ENCODE results near the gene GALNT9. TPM values are rescaled to one million over a fixed set of nuclear protein-coding genes. Genes with fewer than 3 reads are reported as not detected.
"Not testable (repeated sequence)": the region's sequence is repeated elsewhere in the genome, so short reads cannot be mapped to it uniquely, and the experiment has no call there.

The GALNT9 gene
- total RNA-seq, 1 donor from 2014 or later = not detected

DNA sequence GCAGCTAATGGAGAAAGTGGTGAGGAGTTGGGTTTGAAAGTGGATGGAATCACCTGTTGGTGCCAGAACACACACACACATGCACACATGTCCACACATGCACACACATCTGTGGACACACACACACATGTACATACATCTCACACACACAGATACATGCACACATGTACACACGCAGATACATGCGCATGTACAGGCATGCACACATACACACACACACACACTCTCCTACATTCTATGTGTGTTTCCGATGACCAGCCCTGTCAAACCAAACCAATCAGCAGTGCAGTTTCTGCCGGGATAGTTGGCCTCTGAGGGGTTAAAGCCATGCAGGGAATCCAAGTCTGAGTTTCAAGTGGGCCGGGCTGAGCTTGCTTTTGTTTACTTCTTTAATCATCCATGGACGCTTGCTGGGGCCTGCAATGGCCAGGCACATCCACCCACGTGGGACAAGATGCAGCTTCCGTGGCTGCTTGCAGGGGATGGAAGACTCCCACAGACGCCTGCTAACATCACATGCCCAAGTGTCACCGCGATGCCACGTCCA is 52.5 kb downstream of the GALNT9 start:
- ATAC-seq (no peak), DNase-seq (ENCODE audit: low spot score) (no peak)
- intact Hi-C loops (cut with DNase I) = no loop called here

DNA sequence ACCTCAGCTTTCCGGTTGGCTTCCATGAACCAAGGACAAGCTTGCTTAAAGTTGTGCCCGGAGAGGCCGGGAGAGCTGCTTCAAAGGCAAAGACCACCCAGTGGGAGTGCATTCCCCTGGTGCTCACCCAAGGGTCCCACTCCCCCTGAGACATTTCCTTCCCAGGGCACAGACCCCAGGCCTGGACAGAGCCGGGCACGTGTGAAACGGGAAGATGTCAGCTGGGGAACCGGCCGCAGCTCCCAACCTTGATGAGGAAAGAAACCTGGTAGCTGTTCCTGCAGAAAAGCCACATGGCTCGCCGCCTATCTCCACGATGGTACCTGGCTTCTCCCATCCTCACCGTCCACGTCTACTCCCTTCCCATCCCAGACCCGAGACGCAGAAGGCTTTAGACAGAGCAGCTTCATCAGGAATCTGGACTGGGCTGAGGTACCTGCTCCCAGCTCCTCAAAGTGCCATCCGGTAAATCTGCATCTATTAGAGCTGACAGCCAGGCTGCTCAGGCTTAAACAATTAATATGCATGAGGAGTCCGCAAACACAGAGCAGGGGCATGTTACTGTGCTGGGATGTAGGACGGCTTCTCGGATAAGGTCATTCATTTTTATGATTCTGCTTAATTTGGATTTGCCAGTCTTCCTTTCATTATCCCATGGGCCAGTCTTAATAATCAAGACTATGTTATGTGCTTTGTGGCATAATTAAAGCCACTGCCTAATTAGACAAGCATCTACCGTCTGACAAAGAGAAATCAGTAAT is 53.1 kb downstream of the GALNT9 start:
- intact Hi-C loops (cut with DNase I) = no loop called here
- DNase-seq (ENCODE audit: low spot score) (no peak), ATAC-seq (no peak)

DNA sequence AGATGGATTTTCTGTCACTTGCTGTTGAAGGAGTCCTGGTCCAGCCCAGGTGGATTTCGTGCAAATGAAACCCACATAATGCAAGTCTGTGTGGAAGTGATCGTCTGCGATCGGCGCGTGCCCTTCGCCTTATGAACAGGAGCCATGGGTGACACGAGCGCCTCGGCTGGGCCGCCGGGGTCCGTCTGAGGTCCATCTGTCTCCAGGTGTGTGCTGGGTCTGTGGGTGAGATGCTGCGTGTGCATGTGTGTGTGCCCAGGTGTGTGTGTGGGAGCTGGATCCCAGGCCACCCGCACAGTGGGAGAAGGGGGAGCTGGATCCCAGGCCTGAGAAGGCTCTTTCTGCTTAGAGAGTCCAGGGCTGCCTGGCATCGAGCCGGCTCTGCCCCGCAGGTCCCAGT is 53.8 kb downstream of the GALNT9 start:
- intact Hi-C loops (cut with DNase I) = no loop called here
- ATAC-seq = no peak
- DNase-seq (ENCODE audit: low spot score) = no peak

- peak; percentile 38 for ATAC-seq
- intact Hi-C loops (cut with DNase I) = no loop called here
These were observed 54.3 kb downstream of the GALNT9 start for GRCh38 chr12:132275110-132275531.

GRCh38 chr12:132273992-132274334 is 55.4 kb downstream of the GALNT9 start:
- intact Hi-C loops (cut with DNase I) = no loop called here
- ATAC-seq = no peak
- no peak for DNase-seq (ENCODE audit: low spot score)

More at GRCh38 chr12:132275110-132275531, 54.3 kb downstream of the GALNT9 start:
- DNase-seq (ENCODE audit: low spot score) = no peak

DNA sequence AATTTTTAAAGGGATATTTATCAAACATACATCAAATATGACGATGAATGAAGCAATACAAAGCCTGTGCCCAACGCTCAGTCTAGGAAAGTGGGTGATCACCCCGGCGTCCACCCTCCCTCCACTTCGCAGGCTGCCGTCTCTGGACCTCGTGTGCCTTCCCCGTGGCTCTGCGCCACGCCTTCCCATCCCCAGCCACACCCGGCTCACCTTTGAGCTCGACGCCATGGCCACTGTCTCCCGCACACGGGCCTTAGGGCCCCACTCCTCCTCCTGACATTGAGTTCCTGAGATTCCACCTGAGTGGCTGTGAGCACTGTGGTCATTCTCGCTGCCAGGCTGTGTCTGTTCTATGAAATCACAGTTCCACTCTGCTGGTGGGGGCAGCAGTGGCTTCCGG is 56.7 kb downstream of the GALNT9 start:
- intact Hi-C loops (cut with DNase I) = no loop called here
- no peak for DNase-seq (ENCODE audit: low spot score)
- ATAC-seq = no peak

GRCh38 chr12:132271755-132272092 is 57.7 kb downstream of the GALNT9 start:
- ATAC-seq (no peak), DNase-seq (ENCODE audit: low spot score) (no peak)
- intact Hi-C loops (cut with DNase I) = no loop called here

DNA sequence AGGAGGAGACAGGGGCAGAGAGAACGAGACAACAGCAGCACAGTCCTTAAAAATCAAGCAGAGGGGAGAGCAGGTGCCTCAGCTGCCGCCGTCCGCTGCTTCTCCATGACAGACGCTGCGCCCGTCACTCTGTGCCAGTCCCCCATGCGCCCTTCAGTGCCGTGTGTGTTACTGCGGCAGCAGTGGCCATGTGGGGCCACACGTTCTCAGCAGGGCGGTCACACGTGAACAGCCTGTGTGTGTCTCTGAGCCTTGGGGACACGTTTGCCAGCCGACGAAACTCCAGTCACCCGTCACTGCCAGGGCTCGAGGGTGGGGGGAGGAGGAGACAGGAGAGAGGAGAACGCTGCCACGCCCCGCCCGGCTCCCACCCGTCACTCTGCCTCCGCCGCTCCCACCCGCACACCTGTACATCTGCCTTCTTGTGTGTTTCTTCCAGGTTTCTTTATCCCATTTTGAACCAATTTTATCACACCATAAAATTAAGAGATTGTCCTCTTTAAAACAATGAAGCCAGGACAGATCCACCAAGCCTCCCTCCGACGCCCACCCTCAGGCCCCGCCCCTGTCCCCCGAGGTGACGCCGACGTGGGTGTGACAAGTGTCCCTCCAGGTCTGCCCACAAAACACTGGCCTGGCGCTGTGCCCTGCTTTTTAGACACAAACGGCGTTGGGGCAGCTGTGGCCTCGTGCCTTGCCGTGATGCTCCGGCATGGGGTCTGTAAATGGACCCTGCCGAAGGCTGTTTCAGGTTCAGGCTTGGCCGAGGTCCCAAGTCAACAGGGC is 58.2 kb downstream of the GALNT9 start:
- ATAC-seq (no peak), DNase-seq (ENCODE audit: low spot score) (no peak)
- intact Hi-C loops (cut with DNase I) = no loop called here

GRCh38 chr12:132270516-132270915 is 58.9 kb downstream of the GALNT9 start:
- no peak for ATAC-seq
- intact Hi-C loops (cut with DNase I) = no loop called here
- no peak for DNase-seq (ENCODE audit: low spot score)

- DNase-seq (ENCODE audit: low spot score) (no peak), ATAC-seq (no peak)
- intact Hi-C loops (cut with DNase I) = no loop called here
These were observed 60.0 kb downstream of the GALNT9 start for GRCh38 chr12:132269271-132269968.

DNA sequence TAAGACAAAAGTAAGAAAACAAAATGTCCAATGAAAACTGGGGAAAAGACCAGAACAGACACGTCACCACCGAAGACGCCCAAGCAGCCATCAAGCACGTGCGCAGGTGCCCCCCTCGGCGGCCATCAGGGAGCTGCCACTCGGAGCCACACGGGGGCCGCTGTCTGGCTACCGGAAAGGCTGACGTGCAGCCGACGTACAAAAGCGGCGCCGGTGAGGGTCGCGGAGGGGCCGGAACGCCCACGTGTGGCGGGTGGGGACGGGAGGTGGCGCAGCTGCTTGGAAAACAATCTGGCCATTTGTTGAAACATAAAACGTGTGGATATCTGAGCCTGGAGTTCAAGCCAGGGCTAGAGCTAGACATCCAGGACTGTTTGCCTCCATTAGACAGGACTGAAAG is 60.7 kb downstream of the GALNT9 start:
- ATAC-seq (no peak), DNase-seq (ENCODE audit: low spot score) (no peak)

DNA sequence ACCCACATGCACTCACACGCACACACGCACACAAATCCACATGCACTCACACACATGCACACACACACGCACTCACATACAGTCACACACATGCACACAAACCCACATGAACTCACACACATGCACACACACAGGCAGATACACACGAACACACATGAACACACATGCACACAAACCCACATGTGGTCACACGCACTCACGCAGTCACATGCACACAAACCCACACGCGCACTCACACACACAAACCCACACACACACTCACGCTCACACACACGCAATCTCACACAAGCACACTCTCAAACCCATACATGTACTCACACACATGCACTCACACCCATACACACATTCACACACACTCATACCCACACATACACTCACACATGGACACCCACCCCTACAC is 61.5 kb downstream of the GALNT9 start:
- intact Hi-C loops (cut with DNase I) = no loop called here
- no peak for ATAC-seq
- no peak for DNase-seq (ENCODE audit: low spot score)

More for the DNA sequence above, 60.7 kb downstream of the GALNT9 start:
- intact Hi-C loops (cut with DNase I) = no loop called here

DNA sequence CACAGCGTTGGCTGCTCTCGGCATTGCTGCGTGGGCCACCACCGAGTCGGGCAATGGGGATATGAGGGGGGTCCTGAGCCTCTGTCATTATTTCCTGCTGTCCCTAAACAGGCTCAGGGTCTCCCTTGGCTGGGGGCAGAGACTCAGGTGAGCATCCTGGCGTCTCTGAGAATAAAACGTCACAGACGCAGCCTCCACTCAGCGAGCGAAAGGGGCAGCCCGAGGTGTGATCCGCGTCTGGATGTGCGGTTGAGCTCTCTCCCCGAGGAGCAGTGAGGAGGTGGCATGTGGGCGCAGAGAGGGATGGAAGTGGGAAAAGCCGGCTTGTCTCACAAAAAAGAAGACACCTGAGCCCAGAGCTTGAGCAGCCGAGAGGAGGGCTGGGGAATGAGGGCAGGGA is 62.6 kb downstream of the GALNT9 start:
- intact Hi-C loops (cut with DNase I) = no loop called here
- ATAC-seq = no peak
- no peak for DNase-seq (ENCODE audit: low spot score)

DNA sequence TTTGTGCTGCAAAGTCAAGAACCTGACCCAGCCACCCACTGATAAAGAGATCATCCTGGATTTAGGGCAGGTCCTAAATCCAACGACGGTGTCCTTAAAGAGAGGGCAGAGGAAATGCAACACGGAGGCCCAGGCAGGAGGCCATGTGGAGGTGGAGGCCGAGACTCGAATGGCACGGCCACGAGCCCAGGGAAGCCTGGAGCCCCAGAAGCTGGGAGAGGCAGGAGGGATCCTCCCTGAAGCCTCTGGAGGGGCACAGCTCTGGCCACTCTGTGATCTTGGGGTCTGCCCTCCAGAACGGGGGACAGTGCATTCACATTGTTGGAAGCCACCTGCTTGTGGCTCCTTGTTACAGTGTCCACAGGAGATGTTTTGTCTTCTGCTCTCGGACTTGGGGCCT is 63.0 kb downstream of the GALNT9 start:
- no peak for ATAC-seq
- intact Hi-C loops (cut with DNase I) = no loop called here
- DNase-seq (ENCODE audit: low spot score) = no peak

DNA sequence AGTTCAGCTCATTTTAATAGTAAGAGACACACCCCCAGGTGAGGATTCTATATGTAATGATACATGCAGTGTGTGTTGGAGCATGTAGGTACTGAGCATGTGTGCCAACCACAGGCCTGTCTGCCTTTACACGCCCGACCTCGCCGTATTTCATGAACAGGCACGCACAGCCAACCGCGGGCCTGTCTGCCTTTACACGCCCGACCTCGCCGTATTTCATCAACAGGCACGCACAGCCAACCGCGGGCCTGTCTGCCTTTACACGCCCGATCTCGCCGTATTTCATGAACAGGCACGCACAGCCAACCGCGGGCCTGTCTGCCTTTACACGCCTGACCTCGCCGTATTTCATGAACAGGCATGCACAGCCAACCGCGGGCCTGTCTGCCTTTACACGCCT is 63.6 kb downstream of the GALNT9 start:
- intact Hi-C loops (cut with DNase I); DNase-seq (ENCODE audit: low spot score); ATAC-seq: not testable (repeated sequence)

GRCh38 chr12:132265056-132265800 is 64.2 kb downstream of the GALNT9 start:
- intact Hi-C loops (cut with DNase I) = no loop called here
- no peak for ATAC-seq
- DNase-seq (ENCODE audit: low spot score) = no peak

DNA sequence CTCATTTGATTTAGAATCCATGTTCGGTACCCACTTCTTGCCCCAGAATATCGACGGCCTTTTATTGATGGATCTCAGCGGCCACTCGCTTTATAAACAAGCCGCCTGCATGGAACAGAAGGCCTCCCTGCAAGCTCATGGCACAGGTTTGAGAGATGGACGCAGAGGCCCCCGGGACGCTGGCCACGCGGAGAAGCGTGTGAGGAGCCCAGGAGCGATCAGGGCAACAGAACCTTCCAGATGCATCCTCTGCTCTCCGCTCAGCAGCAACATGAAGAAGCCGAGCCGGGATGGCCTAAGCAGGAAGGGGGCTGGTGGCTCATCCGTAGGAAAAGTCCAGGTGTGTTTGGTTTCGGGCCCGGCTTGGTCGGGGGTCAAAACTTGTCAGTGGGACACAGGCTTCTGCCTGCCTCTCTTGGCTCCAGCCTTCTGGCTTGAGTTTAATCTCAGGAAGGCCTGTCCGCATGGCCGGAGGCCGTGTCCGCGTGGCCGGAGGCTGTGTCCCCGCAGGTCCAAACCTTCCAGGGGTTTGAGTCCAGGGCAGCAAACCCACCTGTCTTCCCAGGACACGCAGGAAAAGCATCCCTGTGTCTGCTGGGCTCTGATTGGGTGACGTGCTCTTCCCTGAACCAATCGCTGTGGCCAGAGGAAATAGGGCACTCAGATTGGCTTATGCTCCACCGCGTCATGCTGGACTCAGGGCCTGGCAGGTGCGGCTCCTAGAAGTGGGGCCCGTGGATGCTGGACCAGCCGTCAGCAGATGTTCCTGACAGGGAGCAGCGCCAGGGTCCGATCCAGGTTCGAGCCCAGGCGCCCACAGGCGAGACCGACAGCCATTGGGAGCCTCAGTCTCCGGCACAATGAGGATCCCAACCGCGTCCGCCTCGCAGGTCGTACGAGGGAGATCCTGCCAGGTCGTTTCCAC is 65.0 kb downstream of the GALNT9 start:
- intact Hi-C loops (cut with DNase I) = no loop called here
- no peak for ATAC-seq

DNA sequence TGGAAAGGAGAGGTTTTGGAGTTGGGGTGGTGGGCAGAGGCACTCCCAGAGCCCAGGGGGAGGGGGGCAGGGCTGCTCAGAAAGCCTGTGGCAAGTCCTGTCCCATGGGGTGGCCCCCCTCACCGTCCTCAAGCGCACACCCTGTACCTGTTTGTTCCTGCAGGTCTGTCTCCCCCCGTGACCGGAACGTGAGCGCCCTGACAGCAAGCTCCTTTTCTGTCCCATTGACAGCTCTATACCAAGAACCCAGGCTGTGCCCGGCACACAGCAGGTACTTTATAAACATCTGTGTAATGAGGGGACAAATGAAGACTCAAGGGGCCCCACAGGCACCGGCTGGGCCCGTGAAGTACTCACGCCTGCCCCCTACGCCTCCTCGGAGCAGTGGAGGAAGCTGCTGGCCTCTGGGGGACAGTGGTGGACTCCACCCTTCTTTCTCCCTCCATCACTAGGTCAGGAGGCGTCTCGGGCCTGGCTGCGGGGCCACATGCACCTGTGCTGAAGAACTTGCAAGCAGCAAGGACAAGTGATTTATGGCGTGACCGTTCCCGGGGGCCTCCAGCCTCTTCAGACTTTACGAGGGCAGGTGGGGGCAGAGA is 65.8 kb downstream of the GALNT9 start:
- no peak for DNase-seq (ENCODE audit: low spot score)
- intact Hi-C loops (cut with DNase I) = no loop called here
- ATAC-seq = no peak

More for the DNA sequence above, 65.0 kb downstream of the GALNT9 start:
- DNase-seq (ENCODE audit: low spot score) = no peak

All from sciatic nerve (tissue), 2 donors.